Neural progenitor cell (in vitro differentiated cells): Measurements from ENCODE around the gene RNF144B.

Source experiments
- CTCF ChIP-seq: fragments of 200-600 bp; sonication (generic); IDR thresholded peaks from 2 replicates; pipeline ENCODE4 v1.5.1; 2017; ENCODE audit warnings: antibody characterized with exemption, mild to moderate bottlenecking
- EZH2 ChIP-seq: fragments of 200-600 bp; sonication (generic); IDR thresholded peaks from 2 replicates; pipeline ENCODE4 v1.6.1; 2017; ENCODE audit warnings: antibody characterized with exemption, mild to moderate bottlenecking, moderate library complexity

- TF ChIP-seq CTCF, result no peak
- no peak for TF ChIP-seq EZH2
Observed at GRCh38 chr6:18447552-18447951, 60.4 kb downstream of the RNF144B start.
